ENCODE data around the gene PRSS36. TPM values are rescaled to one million over a fixed set of nuclear protein-coding genes. Genes with fewer than 3 reads are reported as not detected.

PRSS36 gene
- total and polyA plus RNA-seq, 9 of the 15 experiments (the other 6 are each of a cell fraction or from before 2014, with no cell fraction given) = 0.09 to 1.2 (median 0.54) TPM; not detected in 2

Small RNA genes within 50 kb of the gene (small RNA-seq; reads per million reads assigned to genes)
- gene AC009088.4 (not detected), gene NDUFA3P6 (not detected)

Other genes starting within 250 kb of the PRSS36 start
Only the 7 nearest of the 20 such genes appear.
- gene PRSS53, start 61.1 kb downstream of the PRSS36 start, total RNA-seq (2014; rRNA removed) = 0.78 and 1.1 TPM in 2 replicates
- 0.16 and 0.40 TPM in 2 replicates for gene PRSS53, start 61.1 kb downstream of the PRSS36 start, total RNA-seq (2014; rRNA removed; fragmentation: Illumina TruSeq; extraction: Trizol)
- gene PRSS53, start 61.1 kb downstream of the PRSS36 start, total RNA-seq (2015; rRNA removed; fragmentation: Illumina TruSeq; extraction: Trizol) = 0.43 and 0.57 TPM in 2 replicates
- gene PRSS53, start 61.1 kb downstream of the PRSS36 start, total RNA-seq (2021) = 0.85 and 1.3 TPM in 2 replicates
- gene PRSS53, start 61.1 kb downstream of the PRSS36 start, polyA plus RNA-seq (2011; rRNA removed) = 0.78 and 1.9 TPM in 2 replicates
- gene PRSS53, start 61.1 kb downstream of the PRSS36 start, polyA plus RNA-seq (2014; fragmentation: Illumina TruSeq; extraction: Trizol) = 0.45 and 0.69 TPM in 2 replicates
- not detected for gene PRSS53, start 61.1 kb downstream of the PRSS36 start, polyA plus RNA-seq (2014; fragmentation: Nextera tagmentation; extraction: Ambion mirVana)
- 1.7 and 1.9 TPM in 2 replicates for gene PRSS53, start 61.1 kb downstream of the PRSS36 start, polyA plus RNA-seq (2014; rRNA removed)
- 68.1 and 83.3 TPM in 2 replicates for gene VKORC1, start 55.3 kb downstream of the PRSS36 start, total RNA-seq (2014; rRNA removed)
- 28.8 and 32.1 TPM in 2 replicates for gene VKORC1, start 55.3 kb downstream of the PRSS36 start, total RNA-seq (2014; rRNA removed; fragmentation: Illumina TruSeq; extraction: Trizol)
- gene VKORC1, start 55.3 kb downstream of the PRSS36 start, total RNA-seq (2015; rRNA removed; fragmentation: Illumina TruSeq; extraction: Trizol) = 36.1 and 37.2 TPM in 2 replicates
- gene VKORC1, start 55.3 kb downstream of the PRSS36 start, total RNA-seq (2021) = 62.1 and 66.1 TPM in 2 replicates
- 119 and 164 TPM in 2 replicates for gene VKORC1, start 55.3 kb downstream of the PRSS36 start, polyA plus RNA-seq (2011; rRNA removed)
- 70.3 and 79.1 TPM in 2 replicates for gene VKORC1, start 55.3 kb downstream of the PRSS36 start, polyA plus RNA-seq (2014; fragmentation: Illumina TruSeq; extraction: Trizol)
- gene VKORC1, start 55.3 kb downstream of the PRSS36 start, polyA plus RNA-seq (2014; fragmentation: Nextera tagmentation; extraction: Ambion mirVana) = 10 to 100 TPM; 30.0 to 47.3 TPM
- 112 and 121 TPM in 2 replicates for gene VKORC1, start 55.3 kb downstream of the PRSS36 start, polyA plus RNA-seq (2014; rRNA removed)
- gene BCKDK, start 41.7 kb downstream of the PRSS36 start, total RNA-seq (2014; rRNA removed) = 29.1 and 36.4 TPM in 2 replicates
- gene BCKDK, start 41.7 kb downstream of the PRSS36 start, total RNA-seq (2014; rRNA removed; fragmentation: Illumina TruSeq; extraction: Trizol) = 6.0 and 9.0 TPM in 2 replicates
- gene BCKDK, start 41.7 kb downstream of the PRSS36 start, total RNA-seq (2015; rRNA removed; fragmentation: Illumina TruSeq; extraction: Trizol) = 10.8 and 11.7 TPM in 2 replicates
- 33.1 and 34.8 TPM in 2 replicates for gene BCKDK, start 41.7 kb downstream of the PRSS36 start, total RNA-seq (2021)
- gene BCKDK, start 41.7 kb downstream of the PRSS36 start, polyA plus RNA-seq (2011; rRNA removed) = 13.1 and 23.5 TPM in 2 replicates
- 22.4 and 29.2 TPM in 2 replicates for gene BCKDK, start 41.7 kb downstream of the PRSS36 start, polyA plus RNA-seq (2014; fragmentation: Illumina TruSeq; extraction: Trizol)
- 1 to 10 TPM in 1 of 2 experiments, under 1 TPM in 1; 0.58 to 1.5 TPM for gene BCKDK, start 41.7 kb downstream of the PRSS36 start, polyA plus RNA-seq (2014; fragmentation: Nextera tagmentation; extraction: Ambion mirVana)
- 25.1 and 27.1 TPM in 2 replicates for gene BCKDK, start 41.7 kb downstream of the PRSS36 start, polyA plus RNA-seq (2014; rRNA removed)
- gene KAT8, start 32.4 kb downstream of the PRSS36 start, total RNA-seq (2014; rRNA removed) = 76.4 and 79.5 TPM in 2 replicates
- 55.2 and 58.0 TPM in 2 replicates for gene KAT8, start 32.4 kb downstream of the PRSS36 start, total RNA-seq (2014; rRNA removed; fragmentation: Illumina TruSeq; extraction: Trizol)
- gene KAT8, start 32.4 kb downstream of the PRSS36 start, total RNA-seq (2015; rRNA removed; fragmentation: Illumina TruSeq; extraction: Trizol) = 64.7 and 70.0 TPM in 2 replicates
- gene KAT8, start 32.4 kb downstream of the PRSS36 start, total RNA-seq (2021) = 78.8 and 85.4 TPM in 2 replicates
- 97.8 and 98.5 TPM in 2 replicates for gene KAT8, start 32.4 kb downstream of the PRSS36 start, polyA plus RNA-seq (2011; rRNA removed)
- 77.7 and 80.0 TPM in 2 replicates for gene KAT8, start 32.4 kb downstream of the PRSS36 start, polyA plus RNA-seq (2014; fragmentation: Illumina TruSeq; extraction: Trizol)
- 10 to 100 TPM; 10.0 to 12.3 TPM for gene KAT8, start 32.4 kb downstream of the PRSS36 start, polyA plus RNA-seq (2014; fragmentation: Nextera tagmentation; extraction: Ambion mirVana)
- 85.8 and 92.9 TPM in 2 replicates for gene KAT8, start 32.4 kb downstream of the PRSS36 start, polyA plus RNA-seq (2014; rRNA removed)
- 1.7 and 2.4 TPM in 2 replicates for gene PRSS8, start 14.3 kb downstream of the PRSS36 start, total RNA-seq (2014; rRNA removed)
- gene PRSS8, start 14.3 kb downstream of the PRSS36 start, total RNA-seq (2014; rRNA removed; fragmentation: Illumina TruSeq; extraction: Trizol) = 0.32 and 0.69 TPM in 2 replicates
- gene PRSS8, start 14.3 kb downstream of the PRSS36 start, total RNA-seq (2015; rRNA removed; fragmentation: Illumina TruSeq; extraction: Trizol) = 0.72 and 0.83 TPM in 2 replicates
- 3.0 and 3.9 TPM in 2 replicates for gene PRSS8, start 14.3 kb downstream of the PRSS36 start, total RNA-seq (2021)
- gene PRSS8, start 14.3 kb downstream of the PRSS36 start, polyA plus RNA-seq (2011; rRNA removed) = 0.77 and 7.6 TPM in 2 replicates
- gene PRSS8, start 14.3 kb downstream of the PRSS36 start, polyA plus RNA-seq (2014; fragmentation: Illumina TruSeq; extraction: Trizol) = 2.7 and 4.5 TPM in 2 replicates
- gene PRSS8, start 14.3 kb downstream of the PRSS36 start, polyA plus RNA-seq (2014; fragmentation: Nextera tagmentation; extraction: Ambion mirVana) = under 1 TPM in 1 of 2 experiments, not detected in 1; 0.25 TPM
- 3.1 and 6.3 TPM in 2 replicates for gene PRSS8, start 14.3 kb downstream of the PRSS36 start, polyA plus RNA-seq (2014; rRNA removed)
- 64.1 and 78.7 TPM in 2 replicates for gene FUS, start 30.1 kb upstream of the PRSS36 start, total RNA-seq (2014; rRNA removed)
- 74.7 and 94.2 TPM in 2 replicates for gene FUS, start 30.1 kb upstream of the PRSS36 start, total RNA-seq (2014; rRNA removed; fragmentation: Illumina TruSeq; extraction: Trizol)
- 87.2 and 107 TPM in 2 replicates for gene FUS, start 30.1 kb upstream of the PRSS36 start, total RNA-seq (2015; rRNA removed; fragmentation: Illumina TruSeq; extraction: Trizol)
- gene FUS, start 30.1 kb upstream of the PRSS36 start, total RNA-seq (2021) = 492 and 570 TPM in 2 replicates
- gene FUS, start 30.1 kb upstream of the PRSS36 start, polyA plus RNA-seq (2011; rRNA removed) = 205 and 240 TPM in 2 replicates
- 370 and 458 TPM in 2 replicates for gene FUS, start 30.1 kb upstream of the PRSS36 start, polyA plus RNA-seq (2014; fragmentation: Illumina TruSeq; extraction: Trizol)
- gene FUS, start 30.1 kb upstream of the PRSS36 start, polyA plus RNA-seq (2014; fragmentation: Nextera tagmentation; extraction: Ambion mirVana) = 10 to 100 TPM; 43.9 to 59.5 TPM
- gene FUS, start 30.1 kb upstream of the PRSS36 start, polyA plus RNA-seq (2014; rRNA removed) = 501 and 575 TPM in 2 replicates
- gene PYCARD, start 52.7 kb upstream of the PRSS36 start, total RNA-seq (2014; rRNA removed) = 27.7 and 30.4 TPM in 2 replicates
- 3.6 and 4.5 TPM in 2 replicates for gene PYCARD, start 52.7 kb upstream of the PRSS36 start, total RNA-seq (2014; rRNA removed; fragmentation: Illumina TruSeq; extraction: Trizol)
- 22.9 and 24.3 TPM in 2 replicates for gene PYCARD, start 52.7 kb upstream of the PRSS36 start, total RNA-seq (2015; rRNA removed; fragmentation: Illumina TruSeq; extraction: Trizol)
- gene PYCARD, start 52.7 kb upstream of the PRSS36 start, total RNA-seq (2021) = 15.4 and 16.5 TPM in 2 replicates
- gene PYCARD, start 52.7 kb upstream of the PRSS36 start, polyA plus RNA-seq (2011; rRNA removed) = 4.1 and 33.8 TPM in 2 replicates
- 6.0 and 6.8 TPM in 2 replicates for gene PYCARD, start 52.7 kb upstream of the PRSS36 start, polyA plus RNA-seq (2014; fragmentation: Illumina TruSeq; extraction: Trizol)
- 1 to 10 TPM; 1.3 to 1.6 TPM for gene PYCARD, start 52.7 kb upstream of the PRSS36 start, polyA plus RNA-seq (2014; fragmentation: Nextera tagmentation; extraction: Ambion mirVana)
- 25.6 and 28.4 TPM in 2 replicates for gene PYCARD, start 52.7 kb upstream of the PRSS36 start, polyA plus RNA-seq (2014; rRNA removed)

All from K562 (cell line).